HG02588 (cell line): Measurements from ENCODE around the gene C16orf74.

Source experiments
- ATAC-seq: cut with Tn5 transposase; IDR thresholded peaks from one replicate; pipeline ENCODE4 v1.9.1; 2021; ENCODE audit warnings: mild to moderate bottlenecking, moderate library complexity; ENCODE audit not compliant: unreplicated experiment

C16orf74 gene

DNA sequence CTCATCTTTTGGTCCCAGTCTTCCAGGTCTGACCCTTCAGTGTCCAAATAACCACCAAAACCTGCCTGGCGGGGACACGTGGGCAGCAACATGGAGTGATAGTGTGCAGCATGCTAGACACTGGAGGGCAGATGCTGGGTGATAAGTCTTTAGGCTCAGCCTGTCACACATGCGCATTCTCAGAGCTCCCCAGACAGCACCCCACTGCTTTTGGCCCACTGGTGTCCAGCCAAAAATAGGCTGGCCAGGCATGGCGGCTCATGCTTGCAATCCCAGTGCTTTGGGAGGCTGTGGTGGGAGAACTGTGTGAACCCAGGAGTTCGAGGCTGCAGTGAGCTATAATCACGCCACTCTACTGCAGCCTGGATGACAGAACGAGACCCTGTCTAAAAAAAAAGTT, 74.4 kb downstream of the C16orf74 start:
- no peak for ATAC-seq

DNA sequence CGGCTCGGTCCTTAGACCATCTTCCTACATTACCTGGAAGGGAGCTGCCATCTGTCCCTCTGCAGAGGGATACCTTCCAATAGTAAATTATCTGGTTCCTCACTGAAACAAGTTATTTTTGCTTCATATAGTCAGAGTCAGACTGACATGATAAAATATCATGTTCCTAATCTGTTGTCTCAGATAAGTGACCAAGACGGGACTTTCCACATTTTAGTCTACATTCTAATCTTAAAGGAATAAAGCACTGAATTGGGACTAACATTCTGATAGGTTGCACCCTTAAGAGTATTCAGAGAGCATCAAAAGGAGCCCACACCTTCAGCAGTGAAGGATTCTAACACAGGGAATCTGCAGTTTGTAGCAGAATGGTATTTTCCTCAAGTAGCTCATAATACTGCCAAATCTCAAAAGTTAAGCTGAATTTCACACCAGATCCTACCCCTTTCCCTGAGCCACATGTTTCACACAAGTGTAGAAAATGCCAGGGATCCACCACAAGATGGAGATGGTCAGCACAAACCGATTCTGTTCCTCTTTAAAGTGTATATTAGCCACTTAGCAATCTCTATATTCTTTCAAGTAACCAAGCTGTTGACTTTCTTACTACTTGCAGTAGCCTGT, 75.5 kb downstream of the C16orf74 start:
- no peak for ATAC-seq

DNA sequence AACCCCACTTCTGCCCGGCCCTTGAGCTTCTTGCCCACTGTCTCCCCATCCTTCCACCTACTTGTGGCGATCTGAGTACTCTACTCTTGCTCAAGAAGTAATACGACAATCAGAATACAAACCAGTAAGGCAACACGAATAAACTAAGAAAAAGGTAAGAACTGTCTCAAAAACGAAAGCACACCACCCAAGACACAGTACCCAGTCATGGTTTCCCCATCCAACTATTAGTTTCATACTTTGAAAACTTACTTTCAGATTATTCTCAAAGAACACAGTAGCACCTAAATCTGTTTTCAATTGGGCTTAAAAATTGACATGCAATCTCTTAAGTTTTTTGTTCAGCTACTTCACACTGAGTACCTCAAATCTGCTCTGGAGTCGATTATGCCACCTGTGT, 76.1 kb downstream of the C16orf74 start:
- ATAC-seq: no peak

DNA sequence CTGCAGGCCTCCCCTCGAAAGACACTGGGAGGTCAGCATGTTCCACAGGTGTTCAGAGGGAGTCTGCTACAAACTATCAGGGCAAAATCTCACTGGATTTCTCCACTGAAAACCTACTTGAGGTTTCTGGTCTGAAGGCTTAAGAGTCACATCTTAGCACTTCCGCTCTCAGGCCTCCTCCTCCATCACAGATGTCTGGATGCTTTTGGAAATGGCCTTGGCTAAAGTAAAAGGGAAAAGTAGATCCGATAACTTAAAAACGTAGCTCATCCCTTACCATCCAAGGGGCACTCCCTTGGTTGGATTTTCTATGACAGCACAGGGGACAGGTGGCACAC, 76.5 kb downstream of the C16orf74 start:
- ATAC-seq: no peak

DNA sequence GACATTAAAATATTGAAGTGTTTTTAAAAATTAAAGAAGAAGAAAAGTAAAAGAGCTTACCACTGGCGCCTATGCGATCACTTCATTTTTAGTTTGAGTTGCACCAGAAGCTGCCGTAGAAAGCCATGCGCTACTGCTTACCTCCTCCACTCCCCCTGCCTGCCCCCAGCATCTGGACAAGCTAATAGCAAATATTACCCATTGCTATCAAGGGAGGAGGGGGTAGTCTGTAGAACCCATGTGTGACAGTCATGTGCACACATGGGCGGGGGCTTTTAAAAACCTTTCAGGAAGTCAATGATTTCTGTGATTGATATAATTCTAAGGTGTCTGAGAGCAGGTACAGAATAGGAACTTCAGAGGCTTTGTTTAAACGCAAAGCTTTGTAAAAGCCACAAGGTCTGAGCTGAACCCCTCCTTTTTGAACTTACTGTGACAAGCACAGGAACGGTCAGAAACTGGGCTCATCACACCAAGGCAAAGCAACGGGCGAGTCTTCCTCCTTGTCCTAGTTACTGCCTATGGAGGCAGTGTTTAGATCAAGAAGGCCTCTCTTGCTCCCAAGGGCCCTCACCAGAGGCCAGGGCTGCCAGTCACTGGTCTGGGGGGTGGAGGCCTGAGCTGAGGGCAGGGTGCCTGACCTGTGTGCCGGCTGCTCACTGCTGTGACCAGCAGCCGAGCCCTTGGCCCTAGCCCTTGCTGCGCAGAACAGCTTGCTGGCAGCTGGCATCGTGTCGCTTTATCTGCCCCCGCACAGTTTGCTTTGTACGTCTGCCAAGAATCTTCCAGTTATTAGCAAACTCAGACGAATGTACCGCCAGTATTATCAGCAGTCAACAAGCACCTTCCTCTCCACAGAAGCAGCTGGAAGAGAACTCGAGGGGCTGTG, 77.1 kb downstream of the C16orf74 start:
- no peak for ATAC-seq

DNA sequence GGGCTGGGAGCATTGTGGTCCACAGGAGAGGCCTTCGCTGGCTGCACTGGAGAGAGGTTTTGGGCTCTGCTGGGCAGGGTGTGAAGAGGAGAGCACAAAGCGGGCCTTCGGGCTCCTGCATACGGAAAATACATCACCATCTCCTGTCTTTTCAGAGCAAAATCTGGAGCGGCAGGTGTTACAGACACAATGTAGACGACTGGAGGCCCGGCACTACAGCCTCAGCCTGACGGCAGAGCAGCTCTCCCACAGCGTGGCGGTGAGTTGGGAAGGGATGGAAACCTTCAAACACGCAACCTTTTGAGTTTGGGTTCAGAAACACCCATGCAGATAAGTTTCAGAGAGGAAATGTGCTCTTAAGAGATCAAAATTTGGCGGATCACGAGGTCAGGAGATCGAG, 80.1 kb downstream of the C16orf74 start:
- no peak for ATAC-seq

DNA sequence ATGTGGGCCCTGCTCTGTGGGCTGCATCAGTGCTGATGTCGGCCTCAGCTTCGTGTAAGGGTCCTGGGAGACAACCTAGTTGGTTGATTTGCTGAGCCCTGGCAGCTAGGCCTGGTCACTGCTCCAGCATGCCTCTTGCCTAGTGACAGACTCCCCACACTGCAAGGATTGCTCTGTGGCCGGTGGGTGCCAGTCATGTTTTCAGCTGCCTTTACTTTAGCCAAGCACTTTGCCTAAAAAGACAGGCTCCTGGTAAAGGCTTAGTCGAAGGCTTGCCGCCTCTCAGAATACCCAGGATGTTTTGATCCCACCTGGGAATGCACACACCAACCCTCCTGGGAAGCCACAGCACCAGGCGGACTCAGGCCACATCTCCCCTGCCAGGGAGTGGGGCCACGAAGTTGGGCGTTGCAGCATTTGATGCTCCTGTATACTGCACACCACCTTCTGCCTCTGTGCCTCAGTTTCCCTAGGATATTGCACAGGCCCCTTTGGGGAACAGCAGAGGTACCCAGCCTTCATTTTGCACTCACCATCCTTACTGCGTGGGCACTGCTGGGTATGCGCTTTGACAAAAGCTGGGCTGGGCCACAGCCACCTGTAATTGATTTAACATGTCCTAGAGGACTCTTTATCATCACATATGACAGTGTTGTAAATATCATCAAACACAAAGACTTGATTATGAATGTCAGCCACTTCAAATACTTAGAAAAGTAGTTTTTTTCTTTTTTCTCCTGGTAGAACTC, 82.0 kb downstream of the C16orf74 start:
- no peak for ATAC-seq

DNA sequence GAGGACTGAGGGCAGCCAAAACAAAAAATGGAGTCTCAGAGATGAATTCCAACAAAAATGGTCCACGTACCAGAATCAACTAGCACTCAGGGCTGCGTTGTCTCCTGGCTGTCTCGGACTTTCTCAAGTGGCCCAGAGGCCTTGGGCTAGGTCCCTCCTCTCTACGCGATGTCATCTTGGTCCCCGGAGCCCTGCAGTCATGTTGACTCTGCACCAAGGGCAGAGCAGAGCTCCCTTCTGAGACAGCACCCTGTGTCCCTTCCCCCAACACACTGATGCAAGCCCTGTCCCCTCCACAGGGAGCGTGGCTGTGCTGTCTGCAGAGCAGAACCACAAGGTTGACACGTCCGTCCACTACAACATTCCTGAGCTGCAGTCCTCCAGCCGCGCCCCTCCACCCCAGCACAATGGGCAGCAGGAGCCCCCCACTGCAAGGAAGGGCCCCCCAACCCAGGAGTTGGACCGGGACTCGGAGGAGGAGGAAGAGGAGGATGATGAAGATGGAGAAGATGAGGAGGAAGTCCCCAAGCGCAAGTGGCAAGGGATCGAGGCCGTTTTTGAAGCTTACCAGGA, 83.0 kb downstream of the C16orf74 start:
- no peak for ATAC-seq

DNA sequence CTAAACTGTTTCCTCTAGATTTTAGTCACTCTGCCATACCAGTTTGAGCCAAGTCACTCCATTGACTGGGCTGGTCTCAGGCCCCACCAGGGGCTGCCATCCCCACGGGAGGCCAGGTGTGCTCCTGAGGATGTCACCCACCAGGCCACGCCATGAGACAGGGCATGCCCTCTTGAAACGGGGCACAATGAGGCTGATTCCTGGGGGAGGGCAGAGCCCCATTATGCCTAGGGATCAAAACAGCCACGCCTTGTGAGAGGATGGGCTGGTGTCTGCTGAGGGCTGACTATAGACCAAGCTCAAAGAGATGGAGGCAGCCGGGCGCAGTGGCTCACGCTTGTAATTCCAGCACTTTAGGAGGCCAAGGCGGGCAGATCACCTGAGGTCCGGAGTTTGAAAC, 83.6 kb downstream of the C16orf74 start:
- no peak for ATAC-seq

DNA sequence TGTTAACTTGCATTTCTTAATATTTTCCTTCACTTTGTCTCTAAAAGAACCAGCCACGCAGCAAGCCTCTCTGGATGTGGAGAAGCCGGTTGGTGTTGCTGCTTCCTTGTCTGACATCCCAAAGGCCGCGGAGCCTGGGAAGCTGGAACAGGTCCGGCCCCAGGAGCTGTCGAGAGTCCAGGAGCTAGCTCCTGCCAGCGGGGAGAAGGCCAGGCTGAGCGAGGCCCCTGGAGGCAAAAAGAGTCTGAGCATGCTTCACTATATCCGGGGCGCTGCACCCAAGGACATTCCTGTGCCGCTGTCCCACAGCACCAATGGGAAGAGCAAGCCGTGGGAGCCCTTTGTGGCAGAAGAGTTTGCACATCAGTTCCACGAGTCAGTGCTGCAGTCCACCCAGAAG, 85.0 kb downstream of the C16orf74 start:
- ATAC-seq: no peak

DNA sequence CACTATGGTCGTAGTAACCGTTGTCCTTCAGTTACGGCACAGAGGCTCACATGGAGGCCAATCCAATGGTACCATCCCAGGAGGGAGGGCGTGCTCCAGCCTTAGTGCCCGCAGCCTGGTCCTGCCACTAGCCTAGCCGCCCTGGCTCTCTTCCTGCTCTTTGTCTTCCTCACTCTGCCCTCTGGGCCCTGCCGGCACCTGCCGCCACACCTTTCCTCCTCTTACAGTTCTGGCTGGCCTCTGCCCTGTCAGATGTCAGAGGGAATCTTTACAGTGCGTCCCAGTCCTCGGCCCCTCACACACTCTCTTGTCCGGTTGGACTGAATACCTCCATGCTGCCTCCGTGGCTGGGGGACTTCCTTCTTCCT, 85.5 kb downstream of the C16orf74 start:
- ATAC-seq: no peak

DNA sequence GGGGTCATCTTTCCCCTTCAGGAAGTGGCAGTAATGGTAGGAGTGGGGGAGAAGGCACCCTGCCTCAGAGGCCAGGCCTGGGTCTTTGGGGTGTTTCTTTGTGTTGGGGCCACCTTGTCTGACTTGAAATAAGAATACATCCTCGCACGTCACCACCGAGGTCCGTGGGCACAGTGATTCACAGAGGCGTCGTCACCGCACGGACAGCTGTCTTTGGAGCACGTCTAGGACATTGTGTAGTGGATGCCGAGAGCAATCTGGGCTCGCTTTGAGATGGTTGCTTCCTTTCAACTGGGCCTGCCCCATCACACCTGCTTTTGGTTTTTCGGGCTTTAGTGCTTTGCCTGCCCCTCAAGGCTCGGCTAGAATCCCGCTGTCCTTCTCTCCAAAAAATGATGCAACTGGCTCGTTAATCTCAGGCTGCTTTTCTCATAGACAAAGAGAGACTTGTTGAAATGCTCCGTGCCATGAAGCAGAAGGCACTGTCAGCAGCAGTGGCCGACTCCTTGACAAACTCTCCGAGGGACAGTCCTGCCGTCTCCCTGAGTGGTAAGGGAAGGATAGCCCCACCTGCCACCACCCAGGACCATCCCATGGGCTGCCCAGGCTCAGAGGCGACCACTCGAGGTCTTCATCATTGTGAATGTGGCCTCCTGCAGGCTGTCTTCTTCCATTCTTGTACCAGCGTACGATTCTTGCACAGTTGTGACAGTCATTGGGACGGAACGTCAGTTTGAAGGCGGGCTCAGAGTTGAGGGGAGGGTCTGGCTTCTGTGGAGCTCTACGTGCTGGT, 86.1 kb downstream of the C16orf74 start:
- ATAC-seq: no peak

DNA sequence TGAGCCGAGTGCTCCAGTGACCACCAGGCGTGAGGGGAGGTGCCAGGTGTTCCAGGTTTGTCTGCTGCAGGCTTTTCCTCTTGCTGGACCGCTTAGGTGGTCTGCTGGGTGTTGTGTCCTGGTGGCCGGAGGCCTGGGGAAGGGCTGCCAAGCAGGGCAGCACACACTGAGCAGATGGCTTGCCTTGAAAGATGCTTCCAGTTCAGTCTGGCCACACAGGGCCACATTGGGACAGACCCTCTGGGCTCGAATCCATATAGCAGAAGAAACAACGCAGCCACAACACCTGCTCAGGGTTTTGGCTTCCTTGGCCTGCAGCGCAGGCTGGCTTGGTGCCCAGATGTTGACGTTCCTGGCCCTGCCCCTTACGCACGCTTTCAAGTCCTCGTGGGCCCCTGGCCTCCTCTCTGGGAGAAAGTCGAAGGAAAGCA, 87.0 kb downstream of the C16orf74 start:
- ATAC-seq: no peak

DNA sequence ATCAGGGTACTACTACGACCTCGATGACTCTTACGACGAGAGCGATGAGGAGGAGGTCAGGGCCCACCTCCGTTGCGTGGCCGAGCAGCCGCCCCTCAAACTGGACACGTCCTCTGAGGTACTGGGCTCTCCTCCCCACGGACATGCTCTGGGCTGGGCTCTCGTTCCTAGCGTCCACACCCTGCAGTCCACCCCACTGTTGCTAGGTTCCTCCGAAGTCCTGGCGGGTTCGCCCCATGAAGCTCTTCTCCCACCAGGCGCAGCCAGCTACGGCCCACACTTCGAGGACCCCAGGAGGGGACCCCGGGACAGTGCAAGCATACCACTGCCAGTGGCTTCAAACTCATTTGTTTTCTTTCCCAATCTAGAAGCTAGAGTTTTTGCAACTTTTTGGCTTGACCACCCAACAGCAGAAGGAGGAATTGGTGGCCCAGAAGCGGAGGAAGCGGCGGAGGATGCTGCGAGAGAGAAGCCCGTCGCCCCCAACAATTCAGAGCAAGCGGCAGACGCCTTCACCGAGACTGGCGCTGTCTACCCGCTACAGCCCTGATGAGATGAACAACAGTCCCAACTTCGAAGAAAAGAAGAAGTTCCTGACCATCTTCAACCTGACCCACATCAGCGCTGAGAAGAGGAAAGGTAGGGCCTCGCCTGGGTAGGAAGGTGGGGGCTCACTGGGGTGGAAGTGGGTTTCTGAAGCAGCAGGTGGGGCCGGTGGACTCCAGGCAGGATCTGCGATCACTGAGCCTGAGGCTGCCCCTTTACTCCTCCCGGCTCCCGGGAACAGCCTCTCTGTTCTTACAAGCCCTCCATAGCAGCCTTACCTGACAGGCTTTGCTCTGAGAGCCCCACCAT, 87.7 kb downstream of the C16orf74 start:
- no peak for ATAC-seq

DNA sequence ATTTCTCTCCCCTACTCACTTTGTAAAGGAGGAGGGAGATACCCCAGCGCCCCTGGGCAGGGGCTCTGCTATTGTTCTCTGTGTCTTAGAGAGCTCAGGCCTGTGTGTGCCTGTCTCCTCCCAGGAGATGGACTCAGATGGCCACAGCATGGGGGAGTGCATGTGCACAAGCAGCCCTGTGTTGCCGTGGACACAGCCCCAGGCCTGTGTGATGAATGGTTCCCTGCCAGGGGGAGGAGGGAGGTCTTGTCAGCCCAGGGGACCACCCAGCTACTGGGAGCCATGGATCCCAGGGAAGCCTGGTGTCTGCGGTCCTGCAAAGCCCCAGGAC, 88.4 kb downstream of the C16orf74 start:
- ATAC-seq: no peak

DNA sequence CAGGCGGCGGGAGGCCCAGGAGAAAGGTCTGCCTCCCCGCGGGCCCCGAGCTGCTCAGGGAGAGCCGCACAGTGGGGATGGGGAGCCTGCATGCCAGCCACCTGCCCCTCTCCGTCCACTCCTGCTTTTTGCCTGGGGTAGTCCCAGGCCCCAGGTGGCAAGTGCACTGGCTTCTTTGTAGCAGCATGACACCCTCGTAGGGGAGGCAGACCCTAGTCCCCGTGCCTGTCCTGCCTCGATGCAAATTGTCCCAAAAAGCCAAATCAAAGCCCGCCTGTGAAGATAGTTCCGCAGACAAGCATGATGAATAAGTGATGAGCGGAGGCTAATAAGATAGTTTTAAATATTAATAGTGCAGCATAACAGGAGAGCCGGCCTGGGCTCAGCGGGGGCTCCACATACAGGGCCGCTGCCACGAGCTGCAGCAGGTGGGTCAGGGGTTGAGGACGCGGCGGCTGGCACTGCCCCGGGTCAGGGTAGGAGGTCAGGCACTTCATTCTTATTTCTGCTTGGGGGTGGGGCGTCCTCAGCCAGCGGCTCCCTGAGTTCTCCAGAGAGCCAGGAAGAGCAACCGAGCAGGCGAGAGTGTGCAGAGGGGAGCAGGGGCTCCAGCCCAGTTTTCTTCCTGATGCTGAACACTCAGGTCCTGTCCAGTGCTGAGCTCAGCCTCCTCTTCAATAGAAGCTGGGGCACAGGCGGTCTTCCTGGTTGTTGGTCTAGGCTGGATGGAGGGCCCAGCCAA, 89.0 kb downstream of the C16orf74 start:
- no peak for ATAC-seq

DNA sequence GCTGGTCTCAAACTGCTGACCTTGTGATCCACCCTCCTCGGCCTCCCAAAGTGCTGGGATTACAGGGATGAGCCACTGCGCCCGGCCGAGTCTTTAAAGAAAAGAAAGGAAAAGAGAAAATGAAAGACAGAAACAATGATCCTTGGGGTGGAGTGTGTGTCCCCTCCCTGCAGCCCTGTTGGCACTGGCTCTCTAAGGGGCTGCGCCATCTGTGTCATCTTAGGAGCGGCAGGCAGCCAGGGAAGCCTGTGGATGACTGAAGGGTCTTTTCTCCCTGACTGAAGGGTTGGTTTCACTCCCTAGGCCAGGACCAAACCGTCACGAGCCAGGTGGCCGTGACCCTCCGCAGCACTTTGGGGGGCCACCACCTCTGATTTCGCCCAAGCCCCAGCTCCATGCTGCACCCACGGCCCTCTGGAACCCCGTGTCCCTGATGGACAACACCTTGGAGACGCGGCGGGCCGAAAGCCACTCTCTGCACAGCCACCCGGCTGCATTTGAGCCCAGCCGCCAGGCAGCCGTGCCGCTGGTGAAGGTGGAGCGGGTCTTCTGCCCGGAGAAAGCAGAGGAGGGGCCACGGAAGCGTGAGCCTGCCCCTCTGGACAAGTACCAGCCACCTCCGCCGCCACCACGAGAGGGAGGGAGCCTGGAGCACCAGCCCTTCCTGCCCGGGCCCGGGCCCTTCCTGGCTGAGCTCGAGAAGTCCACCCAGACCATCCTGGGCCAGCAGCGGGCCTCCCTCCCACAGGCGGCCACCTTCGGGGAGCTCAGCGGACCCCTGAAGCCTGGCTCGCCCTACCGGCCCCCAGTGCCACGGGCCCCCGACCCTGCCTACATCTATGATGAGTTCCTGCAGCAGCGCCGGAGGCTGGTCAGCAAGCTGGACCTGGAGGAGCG, 89.8 kb downstream of the C16orf74 start:
- ATAC-seq: no peak

DNA sequence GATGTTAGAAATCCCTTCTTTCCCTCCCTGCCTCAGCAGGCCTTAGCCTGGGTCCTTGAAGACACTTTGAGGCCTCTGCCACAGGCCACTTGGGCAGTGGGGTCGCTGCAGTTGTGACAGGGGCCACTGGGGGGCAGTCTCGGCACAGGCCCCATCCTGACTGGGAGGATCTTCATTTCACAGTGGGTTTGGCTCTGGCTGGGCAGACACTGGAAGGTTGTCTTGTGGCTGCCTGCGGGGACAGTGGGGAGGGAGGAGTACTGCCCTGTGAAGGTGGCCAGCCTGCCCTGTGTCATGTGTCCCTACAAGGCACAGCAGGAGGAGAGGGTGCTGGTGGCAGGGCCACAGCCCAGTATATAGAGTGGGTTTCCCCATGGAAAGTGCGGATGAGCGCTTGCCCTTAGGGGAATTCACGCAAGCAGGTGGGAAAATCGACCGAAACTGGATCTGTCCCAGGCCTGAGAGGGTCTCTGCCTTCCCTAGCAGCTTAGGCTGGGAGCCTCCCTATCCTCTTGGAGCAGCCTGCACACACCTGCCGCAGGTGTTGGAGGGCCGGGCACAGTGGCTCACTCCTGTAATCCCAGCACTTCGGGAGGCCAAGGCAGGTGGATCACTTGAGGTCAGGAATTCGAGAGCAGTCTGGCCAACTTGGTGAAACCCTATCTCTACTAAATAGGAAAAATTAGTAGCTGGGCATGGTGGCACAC, 90.9 kb downstream of the C16orf74 start:
- ATAC-seq: peak; percentile 50
